GM12864 (cell line): ENCODE measurements around the gene ZNF483.

Source experiments
- DNase-seq: peaks from one replicate; pipeline ENCODE4 v3.0.0-alpha.2; 2011; ENCODE audit warnings: low read depth
- H3K4me3 ChIP-seq: 2 replicates; pipeline ENCODE4 v1.5.1; 2011; ENCODE audit warnings: mild to moderate bottlenecking, low read depth, low read length, control low read depth
- TF ChIP-seq, protein P1 (sequence below): IDR thresholded peaks from 2 replicates; pipeline ENCODE4 v1.5.1; 2011; ENCODE audit warnings: low read depth, mild to moderate bottlenecking, moderate library complexity, low read length, control low read depth, inconsistent platforms; ENCODE audit errors: missing control alignments

The ZNF483 gene

GRCh38 chr9:111599092-111599954 lies 74.3 kb downstream of the ZNF483 start, which contains the start of gene PTGR1:
PTGR1 (minus strand) TSS chr9:111599647; CDS start chr9:111597422, 2,225 bp downstream.
- TF ChIP-seq, protein P1, sequence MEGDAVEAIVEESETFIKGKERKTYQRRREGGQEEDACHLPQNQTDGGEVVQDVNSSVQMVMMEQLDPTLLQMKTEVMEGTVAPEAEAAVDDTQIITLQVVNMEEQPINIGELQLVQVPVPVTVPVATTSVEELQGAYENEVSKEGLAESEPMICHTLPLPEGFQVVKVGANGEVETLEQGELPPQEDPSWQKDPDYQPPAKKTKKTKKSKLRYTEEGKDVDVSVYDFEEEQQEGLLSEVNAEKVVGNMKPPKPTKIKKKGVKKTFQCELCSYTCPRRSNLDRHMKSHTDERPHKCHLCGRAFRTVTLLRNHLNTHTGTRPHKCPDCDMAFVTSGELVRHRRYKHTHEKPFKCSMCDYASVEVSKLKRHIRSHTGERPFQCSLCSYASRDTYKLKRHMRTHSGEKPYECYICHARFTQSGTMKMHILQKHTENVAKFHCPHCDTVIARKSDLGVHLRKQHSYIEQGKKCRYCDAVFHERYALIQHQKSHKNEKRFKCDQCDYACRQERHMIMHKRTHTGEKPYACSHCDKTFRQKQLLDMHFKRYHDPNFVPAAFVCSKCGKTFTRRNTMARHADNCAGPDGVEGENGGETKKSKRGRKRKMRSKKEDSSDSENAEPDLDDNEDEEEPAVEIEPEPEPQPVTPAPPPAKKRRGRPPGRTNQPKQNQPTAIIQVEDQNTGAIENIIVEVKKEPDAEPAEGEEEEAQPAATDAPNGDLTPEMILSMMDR, result no peak
- no peak for DNase-seq
- H3K4me3 ChIP-seq, result peak within 1 kb of the TSS; percentile 61

GRCh38 chr9:111599955-111600343 lies 75.0 kb downstream of the ZNF483 start:
- H3K4me3 ChIP-seq, result no peak overlapping the region
- TF ChIP-seq, protein P1, result no peak
- no peak for DNase-seq

DNA sequence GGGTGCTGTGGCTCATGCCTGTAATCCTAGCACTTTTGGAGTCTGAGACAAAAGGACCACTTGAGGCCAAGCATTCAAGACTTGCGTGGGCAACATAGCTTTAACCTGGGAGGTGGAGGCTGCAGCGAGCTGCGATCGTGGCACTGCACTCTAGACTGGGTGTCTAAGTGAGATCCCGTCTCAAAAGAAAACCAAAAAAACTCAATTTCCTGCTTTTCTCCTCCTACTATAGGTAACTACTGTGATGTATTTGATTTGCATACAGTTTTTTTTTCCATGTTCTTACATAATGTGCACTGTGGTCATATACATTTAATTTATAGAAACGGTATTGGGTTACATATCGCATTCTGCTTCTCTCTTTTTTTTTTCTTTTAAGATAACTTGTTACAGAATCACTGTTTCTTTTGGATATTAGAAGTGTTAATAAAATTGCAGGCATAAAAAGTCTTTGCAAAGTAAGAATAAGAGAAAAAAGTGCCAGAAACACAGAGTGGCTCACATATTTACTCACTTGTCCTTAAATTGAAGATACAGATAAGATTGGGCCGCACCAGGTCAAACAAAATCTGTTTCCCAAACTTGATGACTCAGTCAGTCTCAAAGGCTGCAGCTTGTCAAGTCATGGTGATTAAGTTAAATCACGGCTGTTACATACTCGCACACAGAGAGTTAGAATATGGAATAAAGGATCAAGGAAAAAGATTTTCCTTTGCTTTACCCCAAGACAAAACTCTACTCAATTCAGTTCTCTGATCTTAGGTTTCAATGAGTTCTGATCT lies 76.4 kb downstream of the ZNF483 start:
- no peak overlapping the region for H3K4me3 ChIP-seq
- DNase-seq, result no peak
- TF ChIP-seq, protein P1, result no peak

DNA sequence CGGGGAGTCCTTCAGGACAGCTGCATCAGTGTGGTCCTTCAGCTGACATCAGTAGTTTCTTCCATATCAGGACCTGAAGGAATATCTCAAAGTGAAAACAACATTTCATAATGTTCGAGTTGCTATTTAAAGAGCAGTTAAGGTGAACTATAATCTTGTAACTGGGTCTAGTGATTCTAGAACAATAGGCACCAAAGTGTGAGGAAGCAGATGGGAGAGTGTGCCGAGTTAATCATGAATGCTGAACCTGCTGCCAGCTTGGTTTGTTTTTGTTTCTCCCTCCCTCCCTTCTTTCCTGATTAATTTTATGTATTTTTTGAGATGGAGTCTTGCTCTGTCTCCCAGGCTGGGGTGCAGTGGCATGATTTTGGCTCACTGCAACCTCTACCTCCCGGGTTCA lies 78.1 kb downstream of the ZNF483 start:
- no peak overlapping the region for H3K4me3 ChIP-seq
- no peak for DNase-seq
- TF ChIP-seq, protein P1, result no peak

GRCh38 chr9:111604054-111604615 lies 79.2 kb downstream of the ZNF483 start:
- no peak for DNase-seq
- TF ChIP-seq, protein P1, result no peak
- no peak overlapping the region for H3K4me3 ChIP-seq

GRCh38 chr9:111605041-111605559 lies 80.1 kb downstream of the ZNF483 start:
- no peak overlapping the region for H3K4me3 ChIP-seq
- TF ChIP-seq, protein P1, result no peak
- no peak for DNase-seq
